ENCODE data around the gene ZDHHC1.
"Not testable (repeated sequence)": the region's sequence is repeated elsewhere in the genome, so short reads cannot be mapped to it uniquely, and the experiment has no call there.

Gene ZDHHC1

DNA sequence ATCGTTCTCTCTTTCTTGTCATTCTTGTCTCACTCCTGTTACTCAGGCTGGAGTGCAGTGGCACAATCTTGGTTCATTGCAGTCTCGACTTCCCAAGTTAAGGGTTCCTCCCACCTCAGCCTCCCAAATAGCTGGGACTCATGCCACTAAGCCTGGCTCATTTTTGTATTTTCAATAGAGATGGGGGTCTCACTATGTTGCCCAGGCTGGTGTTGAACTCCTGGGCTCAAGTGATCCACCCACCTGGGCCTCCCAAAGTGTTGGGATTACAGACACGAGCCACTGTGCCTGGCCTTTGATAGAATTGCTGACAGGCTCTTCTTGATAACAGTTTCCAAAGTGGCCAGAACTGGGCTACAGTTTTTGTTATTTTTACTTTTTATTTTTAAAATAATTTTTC is 55.2 kb downstream of the ZDHHC1 start:
- TF ChIP-seq, protein P1, sequence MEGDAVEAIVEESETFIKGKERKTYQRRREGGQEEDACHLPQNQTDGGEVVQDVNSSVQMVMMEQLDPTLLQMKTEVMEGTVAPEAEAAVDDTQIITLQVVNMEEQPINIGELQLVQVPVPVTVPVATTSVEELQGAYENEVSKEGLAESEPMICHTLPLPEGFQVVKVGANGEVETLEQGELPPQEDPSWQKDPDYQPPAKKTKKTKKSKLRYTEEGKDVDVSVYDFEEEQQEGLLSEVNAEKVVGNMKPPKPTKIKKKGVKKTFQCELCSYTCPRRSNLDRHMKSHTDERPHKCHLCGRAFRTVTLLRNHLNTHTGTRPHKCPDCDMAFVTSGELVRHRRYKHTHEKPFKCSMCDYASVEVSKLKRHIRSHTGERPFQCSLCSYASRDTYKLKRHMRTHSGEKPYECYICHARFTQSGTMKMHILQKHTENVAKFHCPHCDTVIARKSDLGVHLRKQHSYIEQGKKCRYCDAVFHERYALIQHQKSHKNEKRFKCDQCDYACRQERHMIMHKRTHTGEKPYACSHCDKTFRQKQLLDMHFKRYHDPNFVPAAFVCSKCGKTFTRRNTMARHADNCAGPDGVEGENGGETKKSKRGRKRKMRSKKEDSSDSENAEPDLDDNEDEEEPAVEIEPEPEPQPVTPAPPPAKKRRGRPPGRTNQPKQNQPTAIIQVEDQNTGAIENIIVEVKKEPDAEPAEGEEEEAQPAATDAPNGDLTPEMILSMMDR (IDR thresholded peaks at IDR 0.05; ENCODE audit: control insufficient read depth, extremely low read depth, insufficient read depth) = no peak
- no peak overlapping the region for H3K4me3 ChIP-seq (ENCODE audit: low read depth, low read length)
- no peak for DNase-seq (ENCODE audit: low read depth)

DNA sequence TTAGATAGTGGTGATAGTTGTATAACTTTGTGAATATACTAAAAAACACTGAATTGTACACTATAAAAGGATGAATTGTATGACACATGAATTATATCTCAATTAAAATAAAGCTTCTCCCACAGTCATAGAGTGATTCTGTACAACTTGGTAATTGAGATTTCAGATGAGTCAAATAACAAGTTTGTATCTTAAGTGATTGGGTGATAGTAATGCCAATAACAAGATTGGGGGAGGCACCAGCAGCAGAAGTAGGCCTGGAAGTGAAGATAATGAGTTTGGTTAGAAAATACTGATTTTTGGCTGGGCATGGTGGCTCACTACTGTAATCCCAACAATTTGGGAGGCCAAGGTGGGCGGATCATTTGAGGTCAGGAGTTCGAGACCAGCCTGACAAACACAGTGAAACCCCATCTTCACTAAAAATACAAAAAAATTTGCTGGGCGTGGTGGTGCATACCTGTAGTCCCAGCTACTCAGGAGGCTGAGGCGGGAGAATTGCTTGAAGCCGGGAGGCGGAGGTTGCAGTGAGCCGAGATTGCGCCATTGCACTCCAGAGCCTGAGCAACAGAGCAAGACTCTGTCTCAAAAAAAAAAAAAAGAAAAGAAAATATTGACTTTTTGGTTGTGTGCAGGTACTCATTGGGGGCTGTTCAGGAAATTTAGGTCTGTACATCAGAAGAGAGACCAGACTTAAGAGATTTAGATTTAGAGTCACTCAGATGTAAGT is 56.6 kb downstream of the ZDHHC1 start:
- DNase-seq (ENCODE audit: low read depth) = not testable (repeated sequence)

DNA sequence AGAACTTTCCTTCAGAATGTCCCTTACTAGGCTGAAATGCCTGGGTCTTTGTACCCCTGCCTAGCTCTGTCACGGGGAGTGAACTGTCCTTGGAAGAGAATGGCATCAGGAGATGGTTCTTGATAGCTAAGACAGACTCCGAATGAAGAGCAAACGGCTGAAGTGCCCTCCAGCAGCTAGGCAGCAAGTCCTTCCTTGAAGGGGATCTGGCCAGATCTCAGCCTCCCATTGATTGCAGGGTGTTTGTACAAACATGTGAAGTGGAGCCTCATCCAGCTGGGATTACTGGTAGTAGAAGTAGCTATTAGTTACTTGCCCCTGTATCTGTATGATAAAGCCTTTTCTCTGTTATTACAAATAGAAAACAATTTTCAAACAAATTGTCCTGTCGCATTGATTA is 58.7 kb downstream of the ZDHHC1 start:
- TF ChIP-seq, protein P1 (IDR thresholded peaks at IDR 0.05; ENCODE audit: control insufficient read depth, extremely low read depth, insufficient read depth) = no peak
- no peak for DNase-seq (ENCODE audit: low read depth)
- no peak overlapping the region for H3K4me3 ChIP-seq (ENCODE audit: low read depth, low read length)

More for the DNA sequence above, 56.6 kb downstream of the ZDHHC1 start:
- H3K4me3 ChIP-seq (ENCODE audit: low read depth, low read length) = not testable (repeated sequence)

DNA sequence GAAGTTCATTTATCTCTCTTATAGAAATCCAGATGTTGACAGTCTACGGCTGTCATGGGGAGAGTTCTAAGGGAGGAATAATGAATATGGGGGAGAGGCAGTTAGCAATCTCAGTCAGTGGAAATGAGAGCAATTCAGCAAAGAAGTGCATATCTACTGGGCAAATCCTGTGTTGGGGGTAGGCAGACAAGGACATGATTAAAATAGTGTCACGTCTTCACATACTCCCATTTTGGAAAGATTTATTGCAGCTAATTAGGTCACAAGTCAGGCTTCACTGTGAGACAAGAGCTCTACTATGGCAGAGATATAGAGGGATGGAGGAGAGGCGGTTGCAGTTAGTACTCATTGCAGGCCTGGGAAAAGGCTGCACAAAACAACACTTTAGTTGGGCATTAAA is 59.9 kb downstream of the ZDHHC1 start:
- H3K4me3 ChIP-seq (ENCODE audit: low read depth, low read length) = no peak overlapping the region
- TF ChIP-seq, protein P1 (IDR thresholded peaks at IDR 0.05; ENCODE audit: control insufficient read depth, extremely low read depth, insufficient read depth) = no peak
- no peak for DNase-seq (ENCODE audit: low read depth)

DNA sequence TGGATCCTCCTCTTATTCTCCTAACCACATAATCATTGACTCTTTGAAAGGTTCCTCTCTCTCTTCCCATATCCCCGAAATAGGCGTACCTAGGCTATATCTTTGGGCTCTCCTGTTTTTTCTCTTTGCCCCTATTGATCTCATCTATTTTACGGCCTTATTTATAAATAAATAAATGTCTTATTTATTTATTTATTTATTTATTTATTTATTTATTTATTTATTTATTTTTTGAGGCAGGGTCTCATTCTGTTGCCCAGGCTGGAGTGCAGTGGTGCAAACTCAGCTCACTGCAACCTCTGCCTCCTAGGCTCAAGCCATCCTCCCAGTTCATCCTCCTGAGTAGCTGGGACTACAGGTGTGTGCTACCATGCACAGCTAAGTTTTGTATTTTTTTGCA is 63.8 kb downstream of the ZDHHC1 start:
- DNase-seq (ENCODE audit: low read depth); H3K4me3 ChIP-seq (ENCODE audit: low read depth, low read length): not testable (repeated sequence)

DNA sequence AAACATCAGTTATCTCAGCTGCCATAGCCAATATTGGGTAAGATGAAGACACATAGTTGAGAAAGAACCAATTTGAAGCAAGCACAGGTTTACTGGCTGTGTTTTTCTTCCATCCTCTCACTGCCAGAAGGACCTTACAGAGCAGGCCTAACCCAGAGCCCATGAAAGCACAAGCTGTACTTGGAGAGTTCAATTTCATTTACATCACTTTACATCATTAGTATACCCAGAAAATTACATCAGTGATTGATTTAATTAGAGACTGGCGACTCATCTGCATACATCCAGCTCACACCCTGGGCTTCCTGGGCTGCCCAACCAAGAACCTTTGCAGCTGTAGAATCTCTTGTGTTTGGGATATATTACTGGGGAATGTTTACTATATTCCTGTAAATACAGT is 66.0 kb downstream of the ZDHHC1 start:
- DNase-seq (ENCODE audit: low read depth) = no peak
- no peak overlapping the region for H3K4me3 ChIP-seq (ENCODE audit: low read depth, low read length)
- TF ChIP-seq, protein P1 (IDR thresholded peaks at IDR 0.05; ENCODE audit: control insufficient read depth, extremely low read depth, insufficient read depth) = no peak

DNA sequence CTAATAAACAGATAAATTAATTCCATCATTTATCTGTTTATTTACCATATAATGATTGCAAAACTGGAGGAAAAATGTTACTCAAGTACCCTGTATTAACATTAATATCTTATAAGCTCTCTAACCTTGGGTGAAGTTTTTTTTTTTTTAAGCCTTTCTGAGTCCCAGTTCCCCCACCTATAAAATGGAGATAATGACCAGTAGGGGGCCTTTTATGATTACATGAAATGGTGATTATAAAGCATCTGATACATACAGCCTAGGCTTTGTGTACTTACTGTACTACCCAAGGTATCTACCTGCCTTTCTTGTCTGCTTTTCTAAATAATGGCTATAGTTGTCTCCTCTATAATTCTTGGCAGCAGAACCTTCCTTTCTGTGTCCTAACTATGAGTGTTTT is 67.1 kb downstream of the ZDHHC1 start:
- DNase-seq (ENCODE audit: low read depth) = no peak
- no peak overlapping the region for H3K4me3 ChIP-seq (ENCODE audit: low read depth, low read length)
- TF ChIP-seq, protein P1 (IDR thresholded peaks at IDR 0.05; ENCODE audit: control insufficient read depth, extremely low read depth, insufficient read depth) = peak; percentile 37; the same call in 1 of the 2 replicates

DNA sequence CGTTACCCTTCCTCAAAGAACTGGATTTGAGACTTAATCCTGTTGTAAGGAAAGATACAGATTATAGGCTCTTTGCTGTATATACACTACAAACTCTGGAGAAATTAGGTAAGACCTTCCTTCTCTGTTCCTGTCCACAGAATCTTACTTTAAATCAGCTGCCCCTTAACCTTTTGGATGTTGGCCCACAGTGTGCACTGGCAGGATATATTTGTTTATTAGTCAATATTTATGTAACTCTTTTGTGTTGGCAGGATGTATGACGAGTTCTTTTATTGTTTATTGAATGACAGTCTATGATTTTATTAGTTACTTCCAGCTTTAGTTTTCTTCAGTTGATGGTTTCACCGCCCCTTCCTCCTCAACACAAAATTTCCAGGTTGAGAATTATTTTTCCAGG is 69.9 kb downstream of the ZDHHC1 start:
- TF ChIP-seq, protein P1 (IDR thresholded peaks at IDR 0.05; ENCODE audit: control insufficient read depth, extremely low read depth, insufficient read depth) = no peak
- H3K4me3 ChIP-seq (ENCODE audit: low read depth, low read length) = no peak overlapping the region
- DNase-seq (ENCODE audit: low read depth) = peak; percentile 99

Measured in LNCaP clone FGC (cell line).